Uterus (tissue), 4 donors: ENCODE measurements around the gene CAMK2A. TPM values are rescaled to one million over a fixed set of nuclear protein-coding genes. Genes with fewer than 3 reads are reported as not detected.

Experiments
- DNase-seq, 2 donors: peaks; one replicate each; pipeline ENCODE4 v3.0.0-alpha.2; 2019 to 2020
- H3K27ac ChIP-seq, 2 donors: fragments of 200-600 bp; sonication (generic); 1 replicate in 1 of 2; 2 replicates in 1 of 2; pipeline ENCODE4 v1.5.1; 2016 to 2018
- H3K27me3 ChIP-seq, 2 donors: fragments of 200-600 bp; sonication (generic); one replicate each; pipeline ENCODE4 v1.5.1; 2018 to 2019; ENCODE audit warnings: control low read depth in 1 of 2
- H3K36me3 ChIP-seq, 2 donors: fragments of 200-600 bp; sonication (generic); one replicate each; pipeline ENCODE4 v1.5.1; 2019; ENCODE audit warnings: control low read depth in 1 of 2
- H3K4me1 ChIP-seq, 2 donors: fragments of 200-600 bp; sonication (generic); one replicate each; pipeline ENCODE4 v1.5.1; 2018 to 2019; ENCODE audit warnings: control low read depth in 1 of 2
- H3K4me3 ChIP-seq, 2 donors: fragments of 200-600 bp; sonication (generic); 1 replicate in 1 of 2; 2 replicates in 1 of 2; pipeline ENCODE4 v1.5.1; 2018 to 2019; ENCODE audit warnings: mild to moderate bottlenecking in 1 of 2
- H3K9me3 ChIP-seq, 2 donors: fragments of 200-600 bp; sonication (generic); one replicate each; pipeline ENCODE4 v1.5.1; 2019; ENCODE audit warnings: control low read depth in 1 of 2
- POLR2A ChIP-seq, 2 donors: fragments of 450-650 bp; IDR thresholded peaks; one replicate each; pipeline ENCODE4 v1.6.1; 2016; ENCODE audit warnings: antibody characterized with exemption in 2 of 2, mild to moderate bottlenecking in 1 of 2, moderate library complexity in 1 of 2
- intact Hi-C: fragments of 100-400 bp; cut with DNase I; formaldehyde crosslinking; loops from one replicate; pipeline ENCODE4 v1.15.1; 2023; ENCODE audit warnings: low total_unique reads
- total RNA-seq, 4 donors: library from RNA; depleted of rRNA in 3 of 4; stranded (reverse); fragments of >200 nt in 3 of 4; gene quantifications; one replicate each; pipeline versions ENCODE4 v1.1.0 to v1.2.4, GENCODE V29; 2014 to 2023
- TF ChIP-seq, protein P1 (sequence below), 4 experiments: fragments of 200-600 bp in 2 of 4; fragments of 450-650 bp in 2 of 4; sonication (generic) in 2 of 4; IDR thresholded peaks; one replicate each; pipeline ENCODE4 v1.5.1; 2016 to 2019; ENCODE audit warnings: antibody characterized with exemption in 4 of 4, mild to moderate bottlenecking in 2 of 4, moderate library complexity in 1 of 4
- donor health status: DM: yes; HTN: yes; CAD: no.

The CAMK2A gene
- total RNA-seq, 4 donors from 2014 or later, result under 0.01 to 23.7 (median 4.3) TPM

DNA sequence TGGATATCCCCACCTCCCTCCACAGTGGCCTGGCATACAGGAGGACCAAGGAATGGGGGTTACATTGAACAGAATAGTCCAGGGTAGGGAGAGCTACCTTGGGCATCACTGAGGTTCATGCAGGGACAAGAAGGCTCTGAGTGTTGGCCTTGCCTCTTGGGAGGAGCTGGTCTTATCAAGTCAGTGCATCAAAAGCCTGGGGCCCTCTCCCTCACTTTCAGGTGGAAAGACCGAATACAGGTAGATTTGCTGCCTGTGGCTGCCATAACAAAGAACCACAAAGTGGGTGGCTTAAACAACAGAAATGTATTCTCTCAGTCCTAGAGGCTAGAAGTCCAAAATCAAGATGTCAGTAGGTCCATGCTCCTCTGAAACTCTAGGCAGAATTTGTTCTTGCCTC, 31.6 kb upstream of the CAMK2A start:
- H3K36me3 ChIP-seq, result no peaks in the 10 kb centered on the region
- H3K27ac ChIP-seq, result no peak overlapping the region
- H3K4me1 ChIP-seq, result peaks cover 0 to 9% of the 10 kb centered on the region in 2 donors
- no peak for DNase-seq
- no peaks in the 10 kb centered on the region for H3K9me3 ChIP-seq
- no peaks in the 10 kb centered on the region for H3K27me3 ChIP-seq
- intact Hi-C loops, result no loop called here
- TF ChIP-seq, protein P1, sequence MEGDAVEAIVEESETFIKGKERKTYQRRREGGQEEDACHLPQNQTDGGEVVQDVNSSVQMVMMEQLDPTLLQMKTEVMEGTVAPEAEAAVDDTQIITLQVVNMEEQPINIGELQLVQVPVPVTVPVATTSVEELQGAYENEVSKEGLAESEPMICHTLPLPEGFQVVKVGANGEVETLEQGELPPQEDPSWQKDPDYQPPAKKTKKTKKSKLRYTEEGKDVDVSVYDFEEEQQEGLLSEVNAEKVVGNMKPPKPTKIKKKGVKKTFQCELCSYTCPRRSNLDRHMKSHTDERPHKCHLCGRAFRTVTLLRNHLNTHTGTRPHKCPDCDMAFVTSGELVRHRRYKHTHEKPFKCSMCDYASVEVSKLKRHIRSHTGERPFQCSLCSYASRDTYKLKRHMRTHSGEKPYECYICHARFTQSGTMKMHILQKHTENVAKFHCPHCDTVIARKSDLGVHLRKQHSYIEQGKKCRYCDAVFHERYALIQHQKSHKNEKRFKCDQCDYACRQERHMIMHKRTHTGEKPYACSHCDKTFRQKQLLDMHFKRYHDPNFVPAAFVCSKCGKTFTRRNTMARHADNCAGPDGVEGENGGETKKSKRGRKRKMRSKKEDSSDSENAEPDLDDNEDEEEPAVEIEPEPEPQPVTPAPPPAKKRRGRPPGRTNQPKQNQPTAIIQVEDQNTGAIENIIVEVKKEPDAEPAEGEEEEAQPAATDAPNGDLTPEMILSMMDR (IDR thresholded peaks at IDR 0.05), result no peak
- no peak for TF ChIP-seq POLR2A (IDR thresholded peaks at IDR 0.05)
- H3K4me3 ChIP-seq, result no peak overlapping the region

DNA sequence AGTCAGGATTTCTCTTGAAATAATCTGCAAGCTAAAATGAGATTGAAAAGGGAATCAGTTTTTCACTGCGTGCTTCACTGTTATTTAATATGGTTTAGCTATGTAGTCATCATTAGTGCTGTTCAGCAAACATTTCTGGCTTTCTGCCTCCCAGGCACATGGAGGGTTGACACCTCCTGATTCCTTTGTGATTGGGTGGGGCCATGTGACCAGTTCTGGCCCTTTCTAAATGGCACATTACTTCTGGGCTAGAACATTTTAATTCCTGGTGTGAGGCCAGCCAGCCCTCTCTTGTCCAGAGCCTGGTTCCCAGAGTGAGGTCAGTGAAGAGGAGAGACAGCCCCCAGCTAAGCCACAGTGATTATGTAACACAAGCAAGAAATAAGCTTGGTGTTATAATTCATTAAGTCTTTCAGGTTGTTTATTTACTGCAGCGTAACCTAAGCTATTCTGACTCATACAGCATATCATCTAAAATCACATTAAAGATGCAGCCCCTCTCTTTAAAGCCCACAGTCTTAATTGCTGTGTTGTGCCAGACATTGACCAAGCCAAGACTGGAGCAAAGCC, 30.6 kb upstream of the CAMK2A start:
- DNase-seq, result peak; percentile 79 to 83

GRCh38 chr5:150319484-150319790, 29.9 kb upstream of the CAMK2A start:
- Histone ChIP-seq H3K4me3 (no peak overlapping the region), H3K9me3 (no peaks in the 10 kb centered on the region), H3K27ac (peak overlapping the region; percentile 36 to 74), H3K4me1 (peaks cover 0 to 9% of the 10 kb centered on the region in 2 donors), H3K27me3 (no peaks in the 10 kb centered on the region), H3K36me3 (no peaks in the 10 kb centered on the region)
- intact Hi-C loops, result no loop called here
- DNase-seq, result no peak
- TF ChIP-seq, protein P1 (IDR thresholded peaks at IDR 0.05), result no peak
- no peak for TF ChIP-seq POLR2A (IDR thresholded peaks at IDR 0.05)

More for the DNA sequence above, 30.6 kb upstream of the CAMK2A start:
- Histone ChIP-seq H3K27ac (peak overlapping the region in 1 of 2 donors; percentile 36), H3K36me3 (no peaks in the 10 kb centered on the region), H3K27me3 (no peaks in the 10 kb centered on the region), H3K4me1 (peaks cover 0 to 9% of the 10 kb centered on the region in 2 donors), H3K9me3 (no peaks in the 10 kb centered on the region), H3K4me3 (no peak overlapping the region)
- intact Hi-C loops, result no loop called here
- TF ChIP-seq, protein P1 (IDR thresholded peaks at IDR 0.05), result no peak
- no peak for TF ChIP-seq POLR2A (IDR thresholded peaks at IDR 0.05)

DNA sequence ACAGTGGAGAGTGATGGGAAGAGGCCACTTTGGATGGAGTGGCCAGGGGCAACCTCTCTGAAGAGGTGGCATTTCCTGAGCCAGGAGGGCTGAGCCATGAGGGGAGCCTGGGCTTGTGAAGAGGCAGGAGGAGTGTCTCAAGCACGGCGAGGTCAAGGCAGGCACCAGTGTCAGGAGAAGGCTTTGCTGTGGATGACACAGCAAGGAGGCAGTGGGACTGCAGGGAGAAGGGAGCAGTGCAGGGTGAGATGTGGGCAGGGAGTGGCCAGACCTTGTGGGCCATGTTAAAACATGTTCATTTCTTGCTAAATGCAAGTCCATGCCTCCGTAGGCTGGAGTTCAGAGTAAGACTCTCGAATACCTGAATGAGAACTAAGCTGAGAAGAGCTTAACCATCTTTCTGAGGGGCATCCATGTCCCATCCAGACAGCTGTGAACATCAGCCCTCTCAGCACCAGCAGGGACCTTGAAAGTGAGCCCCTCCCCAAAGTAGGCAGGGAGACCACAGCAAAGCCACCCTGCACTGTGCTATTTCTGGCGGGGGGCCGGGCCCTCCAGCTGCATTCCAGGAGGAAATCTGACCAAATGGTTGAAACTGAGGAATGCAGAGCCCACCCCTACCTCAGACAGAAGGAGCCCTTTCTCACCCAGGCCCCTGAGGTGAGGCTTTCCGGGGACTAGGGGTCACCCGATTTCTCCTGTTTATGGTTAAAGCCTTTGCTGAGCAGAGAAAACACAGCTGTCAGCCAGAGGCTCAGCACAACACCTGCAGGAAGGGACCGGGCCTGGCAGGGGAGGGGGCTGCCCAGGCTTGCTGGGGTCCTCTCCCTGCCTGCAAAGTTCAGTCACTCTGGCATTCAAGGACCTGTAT, 29.3 kb upstream of the CAMK2A start:
- H3K4me3 ChIP-seq, result no peak overlapping the region
- no peaks in the 10 kb centered on the region for H3K27me3 ChIP-seq
- TF ChIP-seq, protein P1 (IDR thresholded peaks at IDR 0.05), result no peak
- TF ChIP-seq POLR2A (IDR thresholded peaks at IDR 0.05), result no peak
- H3K27ac ChIP-seq, result peak overlapping the region; percentile 65 to 74
- H3K36me3 ChIP-seq, result no peaks in the 10 kb centered on the region
- DNase-seq, result no peak
- intact Hi-C loops, result no loop called here
- H3K4me1 ChIP-seq, result peaks cover 0 to 9% of the 10 kb centered on the region in 2 donors
- no peaks in the 10 kb centered on the region for H3K9me3 ChIP-seq
